ENCODE results near the gene AMDHD2. TPM values are rescaled to one million over a fixed set of nuclear protein-coding genes. Genes with fewer than 3 reads are reported as not detected.

The AMDHD2 gene
- total and polyA plus RNA-seq, 2 of the 8 experiments (the other 6 are each of a cell fraction or from before 2014, with no cell fraction given), result 43.0 to 54.6 TPM

GRCh38 chr16:2472488-2472864 is 47.7 kb upstream of the AMDHD2 start:
- Histone ChIP-seq H3K79me1 (ENCODE audit: low read depth, low read length) (peaks cover 5% of the 10 kb centered on the region; the same call in 1 of the 2 replicates), H3K79me2 (ENCODE audit: control insufficient read depth in 1 of 2, insufficient read depth in 2 of 2, low read length in 2 of 2) (0 out of 4 replicates have a peak, but pooled peaks cover 0 to 2% of the 10 kb centered on the region in 2 experiments), H3K23me2 (ENCODE audit: low read depth, low read length) (peaks cover 31% of the 10 kb centered on the region; the same call in 1 of the 2 replicates), H3K36me3 (ENCODE audit: control insufficient read depth in 2 of 4, insufficient read depth in 4 of 4, low read length in 3 of 4) (no peaks in the 10 kb centered on the region), H2AK5ac (ENCODE audit: low read depth, low read length) (no peak overlapping the region; the same call in 1 of the 2 replicates), H3K4me3 (ENCODE audit: extremely low read depth in 1 of 4, insufficient read depth in 2 of 4, low read depth in 3 of 4, low read length in 4 of 4) (no peak overlapping the region), H2BK12ac (ENCODE audit: low read depth, low read length) (peak overlapping the region; percentile 53; the same call in 1 of the 2 replicates), H3K4me2 (ENCODE audit: insufficient read depth in 1 of 2, low read depth in 2 of 2, low read length in 2 of 2) (peak overlapping the region in 1 of 2 experiments; percentile 75; a peak in 2 of 4 replicates), H4K91ac (replicated peaks; ENCODE audit: insufficient read length, low read length) (no peak overlapping the region), H3K18ac (ENCODE audit: extremely low read depth, low read length) (no peak overlapping the region; the same call in 1 of the 2 replicates), H3K27ac (ENCODE audit: low read depth, low read length) (no peak overlapping the region), H2BK15ac (ENCODE audit: low read length) (peak overlapping the region; percentile 48; the same call in 1 of the 2 replicates), H3K9ac (replicated peaks in 1 of 4; ENCODE audit: extremely low read depth in 1 of 4, low read depth in 3 of 4, low read length in 3 of 4) (no peak overlapping the region), H3K4ac (replicated peaks; ENCODE audit: insufficient read length, low read depth, low read length) (peak overlapping the region; percentile 69), H3K9me3 (ENCODE audit: insufficient read depth in 2 of 2, low read depth in 1 of 2, low read length in 1 of 2) (no peaks in the 10 kb centered on the region), H3K14ac (ENCODE audit: insufficient read length) (no peak overlapping the region), H3K23ac (ENCODE audit: insufficient read length) (no peak overlapping the region), H4K8ac (ENCODE audit: extremely low read depth, insufficient read depth, low read length) (no peak overlapping the region), H3K56ac (replicated peaks; ENCODE audit: insufficient read length, low read depth, low read length) (no peak overlapping the region), H2AFZ (ENCODE audit: low read length) (no peak overlapping the region), H4K5ac (ENCODE audit: insufficient read length, low read depth, low read length) (no peak overlapping the region), H2BK5ac (ENCODE audit: low read depth, low read length) (no peak overlapping the region), H3K27me3 (replicated peaks in 1 of 4; ENCODE audit: control insufficient read depth in 3 of 4, extremely low read depth in 1 of 4, insufficient read depth in 3 of 4, low read length in 3 of 4) (peaks cover 24 to 73% (median 58%) of the 10 kb centered on the region in 4 experiments), H3K4me1 (replicated peaks in 1 of 4; ENCODE audit: control insufficient read depth in 3 of 4, insufficient read depth in 4 of 4, low read length in 3 of 4) (peaks cover 0 to 42% (median 27%) of the 10 kb centered on the region in 4 experiments; a peak in 6 of 7 replicates), H2BK120ac (replicated peaks; ENCODE audit: low read depth, low read length) (no peak overlapping the region), H2BK20ac (ENCODE audit: low read length) (0 out of 2 replicates have a peak overlapping the region, but pooled peaks have one; percentile 3), H4K20me1 (replicated peaks in 1 of 2; ENCODE audit: control insufficient read depth in 1 of 2, insufficient read depth in 2 of 2, low read length in 2 of 2) (peaks cover 2 to 18% of the 10 kb centered on the region in 2 experiments)
- ChIA-PET POLR2A (ENCODE audit: partially characterized antibody) (interaction anchor here (1.0 to 3.5 kb wide), 5 partner anchors 13 to 317 kb away, joined by 3 to 20 read pairs (median 3); partner anchors contain the start of genes PRSS27, TEDC2 and TRAF7), CTCF (ENCODE audit: partially characterized antibody) (interaction anchor here (1.0 to 4.0 kb wide), 5 partner anchors 11 to 278 kb away, joined by 3 to 15 read pairs (median 4); partner anchors contain the start of gene TEDC2)
- DNase-seq (ENCODE audit: low read depth in 1 of 2, low spot score in 2 of 2), result peak in 1 of 2 experiments; percentile 54
- no peak for FAIRE-seq
- 95% methylated on average over 27 of the region's 27 CpGs; no CpG with 5 or more reads in 1 of the 2 experiments for WGBS, 2 experiments (ENCODE audit: extremely low coverage in 1 of 2, insufficient coverage in 1 of 2, insufficient read length in 1 of 2, insufficient replicate concordance in 2 of 2, low coverage in 1 of 2, low lambda C conversion rate in 2 of 2, missing lambda C conversion rate in 1 of 2)
- no peak for TF ChIP-seq RFX5 (IDR thresholded peaks at IDR 0.05; ENCODE audit: borderline replicate concordance, low read depth, low read length)
- TF ChIP-seq SP4 (IDR thresholded peaks at IDR 0.05; ENCODE audit: low read length), result no peak
- no peak for TF ChIP-seq POLR2A (IDR thresholded peaks at IDR 0.05; ENCODE audit: control extremely low read depth in 1 of 2, low read depth in 2 of 2, low read length in 2 of 2)
- no peak for TF ChIP-seq USF2 (IDR thresholded peaks at IDR 0.05; ENCODE audit: low read length)
- TF ChIP-seq SUZ12 (IDR thresholded peaks at IDR 0.05; ENCODE audit: low read length), result no peak
- no peak for TF ChIP-seq TAF7 (optimal IDR thresholded peaks at IDR 0.05; ENCODE audit: borderline replicate concordance, low read depth, low read length)
- no peak for TF ChIP-seq EP300 (IDR thresholded peaks at IDR 0.05; ENCODE audit: borderline replicate concordance in 1 of 2, low read depth in 2 of 2, low read length in 2 of 2)
- no peak for TF ChIP-seq MAFK (IDR thresholded peaks at IDR 0.05; ENCODE audit: low read depth, low read length)
- TF ChIP-seq E2F6 (IDR thresholded peaks at IDR 0.05), result no peak
- TF ChIP-seq CHD2 (IDR thresholded peaks at IDR 0.05; ENCODE audit: low read length), result no peak
- TF ChIP-seq TAF1 (IDR thresholded peaks at IDR 0.05; ENCODE audit: low read depth, low read length), result no peak
- no peak for TF ChIP-seq RBBP5 (IDR thresholded peaks at IDR 0.05; ENCODE audit: borderline replicate concordance, low read depth, low read length)

All from H1 (cell line).